Body of pancreas (tissue), 4 donors: ENCODE results near the gene OR2H2. TPM values are rescaled to one million over a fixed set of nuclear protein-coding genes. Genes with fewer than 3 reads are reported as not detected.

Source experiments
- ATAC-seq: fragments of 150-250 bp; one replicate; pipeline ENCODE4 v1.9.1; 2016
- DNase-seq, 4 donors: peaks; one replicate each; pipeline ENCODE4 v3.0.0-alpha.2; 2019
- H3K27ac ChIP-seq, 4 donors: fragments of 200-600 bp; sonication (generic); 1 replicate in 3 of 4; 2 replicates in 1 of 4; pipeline versions ENCODE4 v1.5.1 to v1.6.1; 2016 to 2019; ENCODE audit warnings: mild to moderate bottlenecking in 1 of 4, mixed read lengths in 1 of 4, moderate library complexity in 1 of 4
- H3K27me3 ChIP-seq, 2 donors: fragments of 200-600 bp; sonication (generic); one replicate each; pipeline ENCODE4 v1.6.0; 2016; ENCODE audit warnings: mild to moderate bottlenecking in 1 of 2
- H3K36me3 ChIP-seq, 2 donors: fragments of 200-600 bp; sonication (generic); replicated peaks in 1 of 2; 2 replicates each; pipeline ENCODE4 v1.5.1; 2016; ENCODE audit warnings: low read depth in 2 of 2; ENCODE audit not compliant: insufficient read depth in 1 of 2
- H3K4me1 ChIP-seq: fragments of 200-600 bp; sonication (generic); one replicate; pipeline ENCODE4 v1.6.0; 2016
- H3K4me3 ChIP-seq, 2 donors: fragments of 200-600 bp; sonication (generic); 1 replicate in 1 of 2; 2 replicates in 1 of 2; pipeline ENCODE4 v1.5.1; 2016 to 2019
- H3K9me3 ChIP-seq, 3 donors: fragments of 200-600 bp; sonication (generic); 1 replicate in 2 of 3; 2 replicates in 1 of 3; pipeline ENCODE4 v1.5.1; 2016
- CTCF ChIP-seq, 7 experiments: fragments of 450-650 bp in 4 of 7; fragments of 200-600 bp in 3 of 7; sonication (generic) in 3 of 7; IDR thresholded peaks; one replicate each; pipeline ENCODE4 v1.5.1; 2016 to 2019; ENCODE audit warnings: antibody characterized with exemption in 7 of 7
- POLR2A ChIP-seq, 3 donors: fragments of 450-650 bp; IDR thresholded peaks; one replicate each; pipeline ENCODE4 v1.6.1; 2016; ENCODE audit warnings: antibody characterized with exemption in 3 of 3, mild to moderate bottlenecking in 2 of 3
- WGBS, 2 donors: methylation state at CpG; one replicate each; pipeline ENCODE4 v1.1.5; 2017; 5-methylcytosine and 5-hydroxymethylcytosine counted together
- intact Hi-C: fragments of 100-400 bp; cut with DNase I; formaldehyde crosslinking; loops from one replicate; pipeline ENCODE4 v1.15.1; 2023
- total RNA-seq, 2 donors: library from RNA; depleted of rRNA; stranded (reverse); fragments of >200 nt; gene quantifications; one replicate each; pipeline ENCODE4 v1.1.0, GENCODE V29; 2016

The OR2H2 gene
- total RNA-seq, 2 donors from 2014 or later = not detected

GRCh38 chr6:29593199-29593855, 8.4 kb downstream of the OR2H2 start:
- Histone ChIP-seq H3K36me3 (no peaks in the 10 kb centered on the region), H3K4me1 (no peaks in the 10 kb centered on the region), H3K27ac (no peak overlapping the region), H3K9me3 (no peaks in the 10 kb centered on the region), H3K4me3 (no peak overlapping the region), H3K27me3 (no peaks in the 10 kb centered on the region)
- ATAC-seq (no peak), DNase-seq (no peak)
- 21 to 28% methylated on average over 4 of the region's 4 CpGs for WGBS, 2 donors
- TF ChIP-seq POLR2A (IDR thresholded peaks at IDR 0.05) (no peak), CTCF (IDR thresholded peaks at IDR 0.05) (no peak)
- intact Hi-C loops = loop anchor here (10.0 kb wide), 1 partner anchor 909 kb away; no protein-coding TSS in a partner anchor

- intact Hi-C loops = loop anchor here (10.0 kb wide), 1 partner anchor 912 kb away; no protein-coding TSS in a partner anchor
- Histone ChIP-seq H3K36me3 (no peaks in the 10 kb centered on the region), H3K4me1 (no peaks in the 10 kb centered on the region), H3K27me3 (no peaks in the 10 kb centered on the region), H3K9me3 (no peaks in the 10 kb centered on the region), H3K27ac (no peak overlapping the region), H3K4me3 (no peak overlapping the region)
- DNase-seq (no peak), ATAC-seq (no peak)
- no peak for TF ChIP-seq CTCF (IDR thresholded peaks at IDR 0.05)
- WGBS, 2 donors = 82 to 84% methylated on average over 6 of the region's 6 CpGs
Measured at GRCh38 chr6:29596381-29596900, 11.5 kb downstream of the OR2H2 start.

GRCh38 chr6:29597184-29597583, 12.3 kb downstream of the OR2H2 start:
- Histone ChIP-seq H3K9me3 (no peaks in the 10 kb centered on the region), H3K4me3 (no peak overlapping the region), H3K36me3 (no peaks in the 10 kb centered on the region), H3K27ac (no peak overlapping the region), H3K27me3 (no peaks in the 10 kb centered on the region), H3K4me1 (no peaks in the 10 kb centered on the region)
- intact Hi-C loops = loop anchor here (10.0 kb wide), 1 partner anchor 912 kb away; no protein-coding TSS in a partner anchor
- 60 to 65% methylated on average over 2 of the region's 2 CpGs for WGBS, 2 donors
- DNase-seq = no peak
- TF ChIP-seq CTCF (IDR thresholded peaks at IDR 0.05) (no peak), POLR2A (IDR thresholded peaks at IDR 0.05) (no peak)
- ATAC-seq = no peak

GRCh38 chr6:29598172-29598747, 13.3 kb downstream of the OR2H2 start:
- H3K4me1 ChIP-seq = no peaks in the 10 kb centered on the region
- intact Hi-C loops = loop anchor here (10.0 kb wide), 1 partner anchor 913 kb away; no protein-coding TSS in a partner anchor
- no peaks in the 10 kb centered on the region for H3K9me3 ChIP-seq
- H3K27ac ChIP-seq = no peak overlapping the region
- DNase-seq = no peak
- no peaks in the 10 kb centered on the region for H3K36me3 ChIP-seq
- no peak overlapping the region for H3K4me3 ChIP-seq
- WGBS, 2 donors = 18 to 27% methylated on average over 2 of the region's 2 CpGs
- no peak for ATAC-seq
- TF ChIP-seq POLR2A (IDR thresholded peaks at IDR 0.05) (no peak), CTCF (IDR thresholded peaks at IDR 0.05) (no peak)
- no peaks in the 10 kb centered on the region for H3K27me3 ChIP-seq
